Ishikawa (cell line): Measurements from ENCODE around the gene SF3B2.
A peak's percentile ranks its signal among the peaks of the same experiment; 100 is the strongest.

ENCODE experiments used
- CEBPB ChIP-seq: IDR thresholded peaks from 2 replicates; pipeline ENCODE4 v1.6.1; 2012
- CREB1 ChIP-seq: IDR thresholded peaks from 2 replicates; pipeline ENCODE4 v1.6.1; 2012; ENCODE audit warnings: low read depth
- EGR1 ChIP-seq: IDR thresholded peaks from 2 replicates; pipeline ENCODE4 v1.6.1; 2012
- EP300 ChIP-seq: IDR thresholded peaks from 2 replicates; pipeline ENCODE4 v1.6.1; 2012; ENCODE audit warnings: borderline replicate concordance
- FOXM1 ChIP-seq: IDR thresholded peaks from 2 replicates; pipeline ENCODE4 v1.6.1; 2012; ENCODE audit warnings: low read depth, borderline replicate concordance
- NFIC ChIP-seq: IDR thresholded peaks from 2 replicates; pipeline ENCODE4 v1.6.1; 2012
- RAD21 ChIP-seq: IDR thresholded peaks from 2 replicates; pipeline ENCODE4 v1.6.1; 2012; ENCODE audit warnings: low read depth
- REST ChIP-seq: IDR thresholded peaks from 2 replicates; pipeline ENCODE4 v1.6.1; 2012; ENCODE audit warnings: low read depth, mild to moderate bottlenecking
- TAF1 ChIP-seq: IDR thresholded peaks from 2 replicates; pipeline ENCODE4 v1.6.1; 2012; ENCODE audit warnings: low read depth, mild to moderate bottlenecking
- TCF12 ChIP-seq: IDR thresholded peaks from 2 replicates; pipeline ENCODE4 v1.6.1; 2012; ENCODE audit warnings: low read depth
- TEAD4 ChIP-seq: IDR thresholded peaks from 2 replicates; pipeline ENCODE4 v1.6.1; 2012
- USF1 ChIP-seq: IDR thresholded peaks from 2 replicates; pipeline ENCODE4 v1.6.1; 2012
- YY1 ChIP-seq: IDR thresholded peaks from 2 replicates; pipeline ENCODE4 v1.6.1; 2012; ENCODE audit warnings: low read depth
- ZBTB7A ChIP-seq: IDR thresholded peaks from 2 replicates; pipeline ENCODE4 v1.6.1; 2012; ENCODE audit warnings: low read depth
- TF ChIP-seq, protein P1 (sequence below): IDR thresholded peaks from 2 replicates; pipeline ENCODE4 v1.6.1; 2012

The SF3B2 gene

GRCh38 chr11:66036334-66036710, 15.8 kb upstream of the SF3B2 start:
- TF ChIP-seq NFIC (no peak), CEBPB (no peak), CREB1 (no peak), REST (no peak), YY1 (no peak), ZBTB7A (no peak), RAD21 (no peak), EP300 (no peak), TCF12 (no peak), TAF1 (no peak), TEAD4 (no peak), EGR1 (no peak)
- TF ChIP-seq, protein P1, sequence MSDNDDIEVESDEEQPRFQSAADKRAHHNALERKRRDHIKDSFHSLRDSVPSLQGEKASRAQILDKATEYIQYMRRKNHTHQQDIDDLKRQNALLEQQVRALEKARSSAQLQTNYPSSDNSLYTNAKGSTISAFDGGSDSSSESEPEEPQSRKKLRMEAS, result no peak

GRCh38 chr11:66037327-66037726, 14.8 kb upstream of the SF3B2 start:
- TF ChIP-seq REST (no peak), EGR1 (no peak), RAD21 (no peak), EP300 (no peak), YY1 (no peak), FOXM1 (no peak), TCF12 (no peak), CEBPB (no peak), NFIC (no peak), ZBTB7A (no peak), TAF1 (no peak), CREB1 (no peak), TEAD4 (no peak), USF1 (no peak)
- TF ChIP-seq, protein P1, result no peak

GRCh38 chr11:66039765-66040164, 12.4 kb upstream of the SF3B2 start:
- TF ChIP-seq RAD21 (no peak), CEBPB (no peak), USF1 (no peak), CREB1 (no peak), TEAD4 (no peak), TAF1 (no peak), NFIC (0 out of 2 replicates have a peak, but pooled peaks have one; percentile 24), FOXM1 (no peak), TCF12 (no peak)

- TF ChIP-seq CREB1 (no peak), RAD21 (no peak), YY1 (no peak), ZBTB7A (no peak), REST (no peak), TEAD4 (no peak), CEBPB (no peak), NFIC (no peak), EGR1 (no peak), TAF1 (no peak), FOXM1 (no peak), EP300 (no peak), TCF12 (no peak), USF1 (no peak)
- TF ChIP-seq, protein P1, result no peak
Measured at GRCh38 chr11:66042227-66042995, 9.8 kb upstream of the SF3B2 start.
